Measurements from ENCODE around the gene APBA1. TPM values are rescaled to one million over a fixed set of nuclear protein-coding genes. Genes with fewer than 3 reads are reported as not detected.

Gene APBA1
- total RNA-seq, 2 donors from 2014 or later: 6.3 to 7.5 TPM

- H3K4me3 ChIP-seq: no peak overlapping the region
- H3K36me3 ChIP-seq: no peaks in the 10 kb centered on the region
- DNase-seq: no peak
- no peak for TF ChIP-seq CTCF (IDR thresholded peaks at IDR 0.05)
- H3K9me3 ChIP-seq: no peaks in the 10 kb centered on the region
- no peak overlapping the region for H3K9ac ChIP-seq (ENCODE audit: low read depth in 2 of 2, low read length in 2 of 2)
- H3K4me1 ChIP-seq: no peaks in the 10 kb centered on the region
- intact Hi-C loops (cut with DNase I): no loop called here
- H3K27me3 ChIP-seq: no peaks in the 10 kb centered on the region
- H3K27ac ChIP-seq: no peak overlapping the region
Measured at GRCh38 chr9:69622676-69623075, 49.5 kb downstream of the APBA1 start.

DNA sequence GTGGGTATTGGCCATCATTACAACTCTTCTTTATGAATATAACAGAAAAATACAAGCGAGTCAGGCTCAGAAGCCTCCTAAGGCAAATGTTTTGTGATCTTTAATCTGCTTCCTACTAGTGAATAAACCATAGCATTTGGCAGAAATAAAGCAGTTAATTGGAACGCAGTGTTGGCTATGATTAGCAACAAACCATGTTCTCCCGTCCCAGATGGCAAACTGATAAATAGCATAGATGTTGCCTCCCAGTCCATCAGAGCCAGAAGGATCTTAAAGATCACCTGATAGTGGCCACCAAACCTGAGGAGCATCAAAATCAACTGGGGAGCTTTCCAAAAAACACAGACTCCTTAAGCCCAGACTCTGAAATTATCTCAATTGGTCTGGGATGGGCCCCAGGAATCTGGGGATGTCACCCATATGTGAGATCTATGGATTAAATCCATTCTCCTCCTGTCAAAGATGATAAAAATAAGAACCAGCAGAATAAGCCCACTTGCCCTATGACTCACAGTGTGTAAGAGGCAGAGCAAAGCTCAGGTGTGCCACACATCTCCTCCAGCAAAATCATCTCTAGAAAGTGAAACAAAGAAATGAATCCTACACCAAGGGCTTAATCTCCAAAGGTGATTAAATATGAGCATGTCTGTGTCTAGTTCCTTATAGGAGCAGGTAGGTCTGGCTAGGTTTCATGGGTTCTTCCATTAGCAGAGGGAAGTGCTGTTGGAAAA lies 50.3 kb downstream of the APBA1 start:
- no peak overlapping the region for H3K9ac ChIP-seq (ENCODE audit: low read depth in 2 of 2, low read length in 2 of 2)
- no peaks in the 10 kb centered on the region for H3K27me3 ChIP-seq
- intact Hi-C loops (cut with DNase I): no loop called here
- DNase-seq: no peak
- no peak for TF ChIP-seq CTCF (IDR thresholded peaks at IDR 0.05)
- H3K4me1 ChIP-seq: no peaks in the 10 kb centered on the region
- no peak overlapping the region for H3K27ac ChIP-seq
- no peaks in the 10 kb centered on the region for H3K9me3 ChIP-seq
- H3K36me3 ChIP-seq: no peaks in the 10 kb centered on the region
- no peak overlapping the region for H3K4me3 ChIP-seq

- H3K4me3 ChIP-seq: no peak overlapping the region
- no peak overlapping the region for H3K9ac ChIP-seq (ENCODE audit: low read depth in 2 of 2, low read length in 2 of 2)
- H3K4me1 ChIP-seq: no peaks in the 10 kb centered on the region
- no peaks in the 10 kb centered on the region for H3K36me3 ChIP-seq
- H3K27ac ChIP-seq: no peak overlapping the region
- no peak for TF ChIP-seq CTCF (IDR thresholded peaks at IDR 0.05)
- H3K27me3 ChIP-seq: no peaks in the 10 kb centered on the region
- no peak for DNase-seq
- intact Hi-C loops (cut with DNase I): no loop called here
- no peaks in the 10 kb centered on the region for H3K9me3 ChIP-seq
Measured at GRCh38 chr9:69620731-69621130, 51.4 kb downstream of the APBA1 start.

- Histone ChIP-seq H3K4me1 (no peaks in the 10 kb centered on the region), H3K36me3 (no peaks in the 10 kb centered on the region), H3K9me3 (no peaks in the 10 kb centered on the region), H3K9ac (ENCODE audit: low read depth in 2 of 2, low read length in 2 of 2) (no peak overlapping the region), H3K4me3 (no peak overlapping the region), H3K27me3 (no peaks in the 10 kb centered on the region), H3K27ac (no peak overlapping the region)
- no peak for TF ChIP-seq CTCF (IDR thresholded peaks at IDR 0.05)
- DNase-seq: no peak
- intact Hi-C loops (cut with DNase I): no loop called here
Measured at GRCh38 chr9:69619233-69619632, 52.9 kb downstream of the APBA1 start.

GRCh38 chr9:69617006-69617405 lies 55.2 kb downstream of the APBA1 start:
- no peaks in the 10 kb centered on the region for H3K36me3 ChIP-seq
- H3K9ac ChIP-seq (ENCODE audit: low read depth in 2 of 2, low read length in 2 of 2): no peak overlapping the region
- no peaks in the 10 kb centered on the region for H3K27me3 ChIP-seq
- no peaks in the 10 kb centered on the region for H3K4me1 ChIP-seq
- DNase-seq: no peak
- intact Hi-C loops (cut with DNase I): no loop called here
- H3K27ac ChIP-seq: no peak overlapping the region
- H3K4me3 ChIP-seq: no peak overlapping the region
- TF ChIP-seq CTCF (IDR thresholded peaks at IDR 0.05): no peak
- H3K9me3 ChIP-seq: no peaks in the 10 kb centered on the region

All from colonic mucosa (tissue), 4 donors.